Lung (tissue), 12 donors: Measurements from ENCODE around the gene OXSR1. TPM values are rescaled to one million over a fixed set of nuclear protein-coding genes. Genes with fewer than 3 reads are reported as not detected.
A peak's percentile ranks its signal among the peaks of the same experiment; 100 is the strongest.

Experiments used
- ATAC-seq: fragments of 200-7000 bp; cut with Tn5 transposase; one replicate; pipeline ENCODE4 v1.9.1; 2020; ENCODE audit warnings: moderate number of reproducible peaks; ENCODE audit not compliant: insufficient read depth, low FRiP score
- DNase-seq, 3 donors: peaks; one replicate each; pipeline ENCODE4 v3.0.0-alpha.2; 2013 to 2017
- H3K27ac ChIP-seq, 2 donors: one replicate each; pipeline ENCODE4 v1.5.1; 2013; ENCODE audit warnings: mild to moderate bottlenecking in 2 of 2, moderate library complexity in 2 of 2, control low read depth in 1 of 2, inconsistent platforms in 1 of 2, low read depth in 1 of 2, low read length in 1 of 2
- H3K27me3 ChIP-seq, 3 donors: one replicate each; pipeline ENCODE4 v1.5.1; 2013; ENCODE audit warnings: low read length in 2 of 3; ENCODE audit not compliant: control insufficient read depth in 3 of 3, insufficient read depth in 3 of 3
- H3K36me3 ChIP-seq, 4 donors: one replicate each; pipeline ENCODE4 v1.5.1; 2013; ENCODE audit warnings: low read length in 4 of 4, mild to moderate bottlenecking in 1 of 4, moderate library complexity in 1 of 4; ENCODE audit not compliant: control insufficient read depth in 4 of 4, insufficient read depth in 4 of 4
- H3K4me1 ChIP-seq, 5 donors: one replicate each; pipeline ENCODE4 v1.5.1; 2013; ENCODE audit warnings: low read length in 5 of 5, mild to moderate bottlenecking in 2 of 5, moderate library complexity in 1 of 5; ENCODE audit not compliant: control insufficient read depth in 5 of 5, insufficient read depth in 5 of 5
- H3K4me3 ChIP-seq: one replicate; pipeline ENCODE4 v1.5.1; 2013; ENCODE audit warnings: mild to moderate bottlenecking, control low read depth, moderate library complexity
- H3K9ac ChIP-seq, 2 donors: one replicate each; pipeline ENCODE4 v1.5.1; 2013; ENCODE audit warnings: low read length in 2 of 2, control low read depth in 1 of 2; ENCODE audit not compliant: insufficient read depth in 1 of 2
- H3K9me3 ChIP-seq, 4 donors: one replicate each; pipeline ENCODE4 v1.5.1; 2013; ENCODE audit warnings: low read length in 3 of 4, mild to moderate bottlenecking in 1 of 4, moderate library complexity in 1 of 4; ENCODE audit not compliant: control insufficient read depth in 4 of 4, insufficient read depth in 3 of 4
- WGBS, 2 donors: extraction: QIAGEN DNeasy Blood & Tissue Kit; methylation state at CpG; one replicate each; pipeline ENCODE4 v1.1.7; 2013; 5-methylcytosine and 5-hydroxymethylcytosine counted together
- polyA plus RNA-seq, 2 donors: library from polyadenylated mRNA; stranded (reverse); fragments of 200-250 nt; gene quantifications; one replicate each; pipeline ENCODE4 v1.2.1, GENCODE V29; 2013
- total RNA-seq, 2 donors: library from RNA; depleted of rRNA in 1 of 2; stranded (reverse); fragments of >200 nt in 1 of 2; gene quantifications; one replicate each; pipeline ENCODE4 v1.2.1, GENCODE V29; 2014 to 2021
- TF ChIP-seq, protein P1 (sequence below): IDR thresholded peaks from 2 replicates; pipeline ENCODE4 v1.5.1; 2012; ENCODE audit warnings: mild to moderate bottlenecking; ENCODE audit errors: control extremely low read depth, extremely low read depth
- donor health status: control.
- donor health status: control.
- donor health status: Bipolar disorder and iron deficiency.
- donor health status: healthy.
- donor health status: DM: yes; HTN: yes; CAD: no.

OXSR1 gene
- total and polyA plus RNA-seq, 4 donors, result 11.9 to 38.9 (median 24.9) TPM

DNA sequence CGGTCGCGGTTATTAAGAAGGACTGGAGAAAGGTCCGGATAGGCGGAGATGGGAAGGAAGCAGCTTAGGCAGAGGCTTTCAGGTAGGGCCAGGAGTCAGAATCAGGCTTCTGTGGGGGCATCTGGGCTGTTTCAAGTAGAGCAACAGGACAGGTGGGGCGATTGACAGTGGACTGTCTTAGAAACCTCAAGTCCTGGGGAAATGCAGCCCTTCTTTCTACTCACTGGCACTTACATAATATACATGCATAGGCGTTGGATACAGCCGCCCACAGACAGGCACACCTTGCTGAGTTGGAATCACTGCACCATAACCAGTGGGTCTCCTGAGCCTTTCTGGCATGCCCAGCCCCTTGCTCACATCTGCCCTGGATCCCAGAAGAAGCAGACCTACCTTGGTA, 26.1 kb upstream of the OXSR1 start:
- H3K27ac ChIP-seq, result peak overlapping the region; percentile 92 to 97
- peaks cover 0 to 24% (median 12%) of the 10 kb centered on the region in 4 donors for H3K36me3 ChIP-seq
- DNase-seq, result no peak
- no peak for ATAC-seq
- H3K4me3 ChIP-seq, result peak overlapping the region; percentile 84
- TF ChIP-seq, protein P1, sequence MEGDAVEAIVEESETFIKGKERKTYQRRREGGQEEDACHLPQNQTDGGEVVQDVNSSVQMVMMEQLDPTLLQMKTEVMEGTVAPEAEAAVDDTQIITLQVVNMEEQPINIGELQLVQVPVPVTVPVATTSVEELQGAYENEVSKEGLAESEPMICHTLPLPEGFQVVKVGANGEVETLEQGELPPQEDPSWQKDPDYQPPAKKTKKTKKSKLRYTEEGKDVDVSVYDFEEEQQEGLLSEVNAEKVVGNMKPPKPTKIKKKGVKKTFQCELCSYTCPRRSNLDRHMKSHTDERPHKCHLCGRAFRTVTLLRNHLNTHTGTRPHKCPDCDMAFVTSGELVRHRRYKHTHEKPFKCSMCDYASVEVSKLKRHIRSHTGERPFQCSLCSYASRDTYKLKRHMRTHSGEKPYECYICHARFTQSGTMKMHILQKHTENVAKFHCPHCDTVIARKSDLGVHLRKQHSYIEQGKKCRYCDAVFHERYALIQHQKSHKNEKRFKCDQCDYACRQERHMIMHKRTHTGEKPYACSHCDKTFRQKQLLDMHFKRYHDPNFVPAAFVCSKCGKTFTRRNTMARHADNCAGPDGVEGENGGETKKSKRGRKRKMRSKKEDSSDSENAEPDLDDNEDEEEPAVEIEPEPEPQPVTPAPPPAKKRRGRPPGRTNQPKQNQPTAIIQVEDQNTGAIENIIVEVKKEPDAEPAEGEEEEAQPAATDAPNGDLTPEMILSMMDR, result no peak
- H3K27me3 ChIP-seq, result no peaks in the 10 kb centered on the region
- peak overlapping the region; percentile 79 to 88 for H3K9ac ChIP-seq
- H3K4me1 ChIP-seq, result peaks cover 0 to 36% (median 15%) of the 10 kb centered on the region in 5 donors
- no peaks in the 10 kb centered on the region for H3K9me3 ChIP-seq
- WGBS, 2 donors, result 3 to 6% methylated on average over 8 of the region's 8 CpGs

DNA sequence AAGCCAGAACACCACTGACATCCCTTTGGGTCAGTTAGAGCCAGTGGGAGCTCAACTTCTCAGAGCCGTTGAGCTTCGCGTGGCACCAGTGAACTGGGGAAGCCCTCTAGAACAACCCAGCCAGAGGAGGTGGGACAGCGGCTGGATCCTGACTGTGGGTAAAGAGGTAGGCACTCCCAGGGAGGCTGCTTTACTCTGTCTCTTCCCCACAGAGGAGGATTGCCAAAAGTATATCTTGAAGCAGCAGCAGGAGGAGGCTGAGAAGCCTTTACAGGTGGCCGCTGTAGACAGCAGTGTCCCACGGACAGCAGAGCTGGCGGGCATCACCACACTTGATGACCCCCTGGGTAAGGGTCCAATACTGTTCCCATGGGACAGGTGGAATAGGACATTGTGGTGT, 25.7 kb upstream of the OXSR1 start:
- DNase-seq (no peak), ATAC-seq (no peak)
- Histone ChIP-seq H3K9me3 (no peaks in the 10 kb centered on the region), H3K27me3 (no peaks in the 10 kb centered on the region), H3K4me3 (peak overlapping the region; percentile 84), H3K27ac (peak overlapping the region in 1 of 2 donors; percentile 18), H3K9ac (peak overlapping the region; percentile 79 to 88), H3K4me1 (peaks cover 0 to 36% (median 15%) of the 10 kb centered on the region in 5 donors), H3K36me3 (peaks cover 0 to 21% (median 10%) of the 10 kb centered on the region in 4 donors)
- TF ChIP-seq, protein P1, result no peak
- 83 to 84% methylated on average over 7 of the region's 7 CpGs for WGBS, 2 donors

DNA sequence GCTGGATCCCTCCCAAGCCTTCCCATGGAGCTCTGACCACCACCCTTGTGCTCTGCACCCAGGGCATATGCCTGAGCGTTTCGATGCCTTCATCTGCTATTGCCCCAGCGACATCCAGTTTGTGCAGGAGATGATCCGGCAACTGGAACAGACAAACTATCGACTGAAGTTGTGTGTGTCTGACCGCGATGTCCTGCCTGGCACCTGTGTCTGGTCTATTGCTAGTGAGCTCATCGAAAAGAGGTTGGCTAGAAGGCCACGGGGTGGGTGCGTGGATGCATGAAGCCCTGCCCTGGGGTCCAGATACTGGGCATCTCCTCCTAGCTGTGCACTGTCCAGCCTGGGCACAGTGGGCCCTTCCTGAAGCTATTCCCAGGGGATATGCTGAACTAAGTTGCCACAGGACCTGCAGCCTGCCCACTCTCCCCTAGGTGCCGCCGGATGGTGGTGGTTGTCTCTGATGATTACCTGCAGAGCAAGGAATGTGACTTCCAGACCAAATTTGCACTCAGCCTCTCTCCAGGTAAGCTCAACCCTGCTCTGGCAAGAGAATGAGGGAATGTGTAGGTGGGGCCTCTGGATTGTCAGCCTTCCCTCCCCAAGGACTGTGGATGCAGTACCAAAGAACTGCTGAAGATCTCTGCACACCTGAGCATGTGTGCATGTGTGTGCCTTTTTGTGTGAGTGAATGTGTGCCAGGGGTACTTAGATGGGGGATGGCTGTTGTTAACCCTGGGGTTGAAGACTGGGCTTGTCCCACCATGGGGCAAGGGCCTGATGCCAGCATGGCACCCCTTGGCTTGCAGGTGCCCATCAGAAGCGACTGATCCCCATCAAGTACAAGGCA, 24.8 kb upstream of the OXSR1 start:
- TF ChIP-seq, protein P1, result no peak
- Histone ChIP-seq H3K36me3 (peaks cover 0 to 21% (median 10%) of the 10 kb centered on the region in 4 donors), H3K4me1 (peaks cover 0 to 32% (median 15%) of the 10 kb centered on the region in 5 donors), H3K27me3 (no peaks in the 10 kb centered on the region), H3K27ac (no peak overlapping the region), H3K9ac (no peak overlapping the region), H3K4me3 (no peak overlapping the region), H3K9me3 (no peaks in the 10 kb centered on the region)
- 97 to 98% methylated on average over 13 of the region's 13 CpGs for WGBS, 2 donors
- DNase-seq (no peak), ATAC-seq (no peak)
